HG03103 (cell line): Measurements from ENCODE around the gene PNLDC1.

Experiments used
- ATAC-seq: cut with Tn5 transposase; IDR thresholded peaks from one replicate; pipeline ENCODE4 v1.9.1; 2021; ENCODE audit warnings: low read depth; ENCODE audit not compliant: unreplicated experiment

Gene PNLDC1, protein sequence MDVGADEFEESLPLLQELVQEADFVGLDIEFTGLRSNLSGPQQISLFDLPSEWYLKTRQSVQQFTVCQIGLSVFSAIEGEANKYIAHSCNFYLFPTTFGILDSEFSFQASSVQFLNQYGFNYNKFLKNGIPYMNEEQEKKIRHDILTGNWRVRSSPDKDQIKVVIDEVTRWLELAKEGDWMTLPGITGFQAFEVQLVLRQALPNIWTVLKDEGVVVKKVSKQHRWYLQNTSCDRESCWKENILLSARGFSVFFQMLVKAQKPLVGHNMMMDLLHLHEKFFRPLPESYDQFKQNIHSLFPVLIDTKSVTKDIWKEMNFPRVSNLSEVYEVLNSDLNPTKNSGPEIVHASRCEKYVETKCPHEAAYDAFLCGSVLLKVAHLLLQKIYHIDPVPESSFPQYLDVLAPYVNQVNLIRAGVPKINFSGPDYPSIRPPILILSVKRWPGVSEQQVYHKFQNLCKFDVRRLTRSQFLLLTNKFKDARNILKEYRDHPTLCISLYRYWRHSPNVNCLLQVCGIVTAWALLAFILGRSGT

DNA sequence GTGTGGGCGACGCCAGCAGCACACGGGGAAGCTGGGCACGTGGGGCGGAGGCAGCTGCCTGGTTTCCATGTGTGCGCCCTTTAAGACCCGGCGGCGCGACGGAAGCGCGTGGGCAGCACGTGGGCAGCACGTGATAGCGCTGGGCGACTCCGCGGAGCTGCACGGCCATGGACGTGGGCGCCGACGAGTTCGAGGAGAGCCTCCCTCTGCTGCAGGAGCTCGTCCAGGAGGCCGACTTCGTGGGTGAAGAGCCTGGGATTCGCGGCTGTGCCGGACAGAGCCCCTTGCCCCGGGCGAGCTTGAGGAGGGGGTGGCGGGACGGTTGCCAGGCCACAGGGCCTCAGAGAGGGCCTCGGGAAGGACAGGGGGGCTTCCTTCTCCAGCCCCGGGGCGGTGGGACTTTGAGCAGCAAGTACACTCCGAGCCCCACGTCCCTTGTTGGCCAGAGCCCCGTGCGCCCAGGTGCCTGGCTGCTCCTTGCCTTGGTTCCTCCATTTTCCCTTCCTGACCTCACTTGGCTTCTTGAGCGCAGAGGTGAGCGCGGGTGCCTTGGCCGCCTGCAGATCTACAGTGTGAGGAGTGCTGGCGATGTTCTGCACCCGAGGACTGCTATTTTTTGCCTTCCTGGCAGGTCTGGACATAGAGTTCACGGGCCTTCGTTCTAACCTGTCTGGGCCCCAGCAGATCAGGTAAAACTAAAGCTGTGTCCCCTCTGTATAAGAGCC lies at the start of gene PNLDC1:
PNLDC1 (plus strand) TSS at position 136 of the 725 bp plus-strand sequence; CDS start at position 168, 32 bp downstream.
- no peak for ATAC-seq

DNA sequence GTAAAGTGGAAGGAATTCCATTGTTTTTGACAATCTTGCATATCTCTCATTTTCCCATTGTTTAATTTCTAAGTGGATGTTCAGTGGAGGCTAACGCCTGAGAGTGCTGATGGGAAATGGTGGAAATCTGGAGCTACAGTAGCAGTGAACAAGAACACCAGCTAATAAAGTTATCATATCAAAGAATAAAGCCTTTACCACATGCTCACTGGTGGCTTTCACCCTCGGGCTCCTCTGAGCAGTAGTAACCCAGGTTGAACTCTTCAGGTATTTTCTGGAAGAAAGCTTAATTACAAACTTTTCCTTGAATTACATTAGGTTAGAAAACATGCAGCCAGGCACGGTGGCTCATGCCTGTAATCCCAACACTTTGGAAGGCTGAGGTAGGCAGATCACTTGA lies 48.6 kb upstream of the PNLDC1 start:
- ATAC-seq = no peak

DNA sequence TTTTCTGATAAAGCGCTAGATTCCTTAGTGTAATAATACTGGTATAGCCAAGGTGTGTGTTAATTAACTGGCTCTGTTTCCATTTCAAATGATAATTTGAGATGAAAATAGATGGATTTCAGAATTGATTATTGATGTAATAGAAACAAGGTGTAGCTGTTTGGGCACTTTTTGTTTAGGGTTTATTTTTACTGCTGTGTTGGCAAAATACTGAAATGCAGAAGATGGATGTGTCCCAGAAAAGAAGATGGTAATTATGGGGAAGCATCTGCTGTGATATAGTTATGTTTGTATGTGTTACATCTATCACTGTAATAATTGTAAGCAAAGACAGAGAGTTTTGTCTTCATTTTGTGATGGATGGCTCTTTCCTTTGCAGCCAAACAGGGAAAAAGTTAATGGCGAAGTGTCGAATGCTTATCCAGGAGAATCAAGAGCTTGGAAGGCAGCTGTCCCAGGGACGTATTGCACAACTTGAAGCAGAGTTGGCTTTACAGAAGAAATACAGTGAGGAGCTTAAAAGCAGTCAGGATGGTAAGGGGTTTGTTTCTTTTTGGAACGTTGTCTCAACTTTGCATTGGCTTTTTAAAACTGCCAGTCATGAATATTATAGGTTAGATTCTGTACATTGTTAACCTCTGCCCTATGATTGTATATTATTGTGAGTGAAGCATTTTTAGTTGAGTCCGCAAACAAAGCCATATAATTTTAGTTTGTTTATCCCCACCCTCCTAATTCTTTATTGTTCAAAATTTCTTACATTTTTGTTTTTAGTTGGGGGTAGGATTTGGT lies 46.8 kb upstream of the PNLDC1 start:
- ATAC-seq = no peak

DNA sequence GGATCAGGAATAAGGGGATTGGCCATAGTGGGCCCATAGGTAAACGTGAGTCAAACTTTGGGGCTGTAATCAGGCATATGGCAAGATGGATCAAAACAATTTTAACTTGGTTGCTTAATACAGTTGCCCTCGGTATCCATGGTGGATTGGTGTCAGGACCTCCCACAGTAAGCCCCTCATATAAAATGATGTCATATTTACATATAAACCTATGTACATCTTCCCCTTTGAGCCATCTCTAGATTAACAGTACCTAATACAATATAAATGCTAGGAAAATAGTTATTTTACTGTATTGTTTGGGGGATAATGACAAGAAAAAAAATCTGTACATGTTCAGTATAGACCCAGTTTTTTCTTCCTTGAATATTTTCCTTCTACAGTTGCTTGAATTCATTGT lies 45.7 kb upstream of the PNLDC1 start:
- ATAC-seq = no peak

DNA sequence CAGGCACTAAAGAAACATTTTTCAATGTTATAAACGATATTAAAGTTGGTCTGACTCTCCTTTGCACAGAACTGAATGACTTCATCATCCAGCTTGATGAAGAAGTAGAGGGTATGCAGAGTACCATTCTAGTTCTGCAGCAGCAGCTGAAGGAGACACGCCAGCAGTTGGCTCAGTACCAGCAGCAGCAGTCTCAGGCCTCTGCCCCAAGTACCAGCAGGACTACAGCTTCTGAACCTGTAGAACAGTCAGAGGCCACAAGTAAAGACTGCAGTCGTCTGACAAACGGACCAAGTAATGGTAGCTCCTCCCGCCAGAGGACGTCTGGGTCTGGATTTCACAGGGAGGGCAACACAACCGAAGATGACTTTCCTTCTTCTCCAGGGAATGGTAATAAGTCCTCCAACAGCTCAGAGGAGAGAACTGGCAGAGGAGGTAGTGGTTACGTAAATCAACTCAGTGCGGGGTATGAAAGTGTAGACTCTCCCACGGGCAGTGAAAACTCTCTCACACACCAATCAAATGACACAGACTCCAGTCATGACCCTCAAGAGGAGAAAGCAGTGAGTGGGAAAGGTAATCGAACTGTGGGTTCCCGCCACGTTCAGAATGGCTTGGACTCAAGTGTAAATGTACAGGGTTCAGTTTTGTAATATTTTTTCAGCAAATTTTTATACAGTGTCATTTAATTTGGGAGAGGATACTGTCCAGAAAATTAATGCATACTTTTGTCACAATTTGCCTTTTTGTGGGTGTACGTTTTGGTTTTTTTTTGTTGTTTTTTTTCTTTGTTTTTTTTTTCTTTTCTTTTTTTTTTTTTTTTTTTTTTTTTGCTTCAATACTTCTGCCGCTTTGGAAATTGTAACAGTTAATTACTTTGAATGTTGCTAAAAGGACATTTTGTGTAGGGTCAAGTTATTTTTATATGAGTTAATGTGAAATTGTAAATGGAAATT lies 44.8 kb upstream of the PNLDC1 start:
- no peak for ATAC-seq

DNA sequence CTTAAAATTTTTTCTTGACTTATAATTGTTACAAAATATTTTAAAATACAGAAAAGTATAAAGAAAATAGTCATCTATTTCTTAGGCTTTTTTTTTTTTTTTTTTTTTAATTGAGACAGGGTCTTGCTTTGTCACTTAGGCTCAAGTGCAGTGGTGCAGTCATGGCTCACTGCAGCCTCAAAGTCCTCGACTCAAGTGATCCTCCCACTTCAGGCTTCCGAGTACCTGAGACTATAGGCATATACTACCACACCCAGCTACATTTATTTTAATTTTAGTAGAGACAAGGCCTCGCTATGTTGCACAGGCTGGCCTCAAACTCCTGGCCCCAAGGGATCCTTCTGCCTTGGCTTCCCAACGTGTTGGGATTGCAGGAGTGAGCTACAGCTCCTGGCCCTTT lies 43.6 kb upstream of the PNLDC1 start:
- ATAC-seq = no peak

DNA sequence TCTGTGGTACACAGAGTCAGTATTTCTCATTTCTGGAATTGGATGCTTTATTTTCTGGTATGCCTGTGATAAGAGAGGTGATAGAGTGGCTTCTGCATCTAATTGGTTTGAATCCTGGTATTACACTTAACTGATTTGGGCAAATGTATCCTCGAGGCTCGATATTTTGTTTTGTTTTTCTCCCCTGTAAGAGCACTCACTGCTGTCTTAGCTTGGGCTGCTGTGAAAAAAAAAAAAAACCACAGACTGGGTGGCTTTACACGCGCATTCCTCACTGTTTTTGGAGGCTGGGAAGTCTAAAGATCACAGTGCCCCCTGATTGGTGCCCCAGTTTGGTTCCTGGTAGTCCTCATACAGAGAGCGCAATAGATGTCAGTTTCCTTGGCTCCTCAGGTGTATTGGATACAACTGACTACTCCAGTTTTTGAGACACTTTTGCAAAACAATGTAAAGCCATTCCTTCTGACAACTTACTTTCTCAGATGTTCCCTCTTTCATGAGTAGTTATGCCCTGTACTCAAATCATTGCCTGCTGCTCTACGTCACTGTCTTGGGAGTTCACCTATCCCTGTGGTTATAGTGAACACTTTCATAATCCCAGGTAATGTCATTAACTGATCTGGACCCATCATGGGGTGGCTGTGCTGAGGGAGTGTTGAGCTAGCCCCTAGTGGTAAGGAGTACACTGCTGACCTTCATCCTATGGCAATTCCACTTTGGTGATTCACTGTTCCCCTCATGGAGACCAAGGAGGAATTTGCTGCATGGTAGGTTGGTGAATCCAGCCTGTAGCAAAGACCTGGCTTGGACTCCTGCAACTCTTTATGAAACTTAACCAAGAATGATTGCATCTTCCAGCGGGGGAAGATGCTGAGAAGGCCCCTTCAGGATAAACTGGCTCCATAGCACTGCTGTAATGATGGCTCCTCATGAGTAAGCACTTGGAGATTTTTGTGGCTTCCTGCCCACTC lies 41.8 kb upstream of the PNLDC1 start:
- no peak for ATAC-seq

DNA sequence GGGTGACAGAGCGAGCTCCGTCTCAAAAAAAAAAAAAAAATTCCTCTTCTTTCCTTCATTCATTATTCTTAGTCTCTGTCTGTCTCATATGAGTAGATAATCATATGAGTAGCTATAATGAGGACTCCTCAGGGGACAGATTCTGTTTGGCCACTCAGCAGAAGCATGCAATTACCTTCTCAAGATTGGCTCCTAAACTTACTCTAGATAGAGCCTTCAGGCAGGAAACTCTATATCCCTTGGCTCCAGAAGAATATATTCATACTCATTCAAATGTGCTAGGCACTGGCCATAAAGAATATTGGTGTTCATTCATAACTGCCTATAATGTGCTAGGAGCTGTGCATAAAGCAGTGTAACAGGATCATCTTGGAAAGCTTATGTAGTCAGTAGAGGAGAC lies 40.4 kb upstream of the PNLDC1 start:
- no peak for ATAC-seq

DNA sequence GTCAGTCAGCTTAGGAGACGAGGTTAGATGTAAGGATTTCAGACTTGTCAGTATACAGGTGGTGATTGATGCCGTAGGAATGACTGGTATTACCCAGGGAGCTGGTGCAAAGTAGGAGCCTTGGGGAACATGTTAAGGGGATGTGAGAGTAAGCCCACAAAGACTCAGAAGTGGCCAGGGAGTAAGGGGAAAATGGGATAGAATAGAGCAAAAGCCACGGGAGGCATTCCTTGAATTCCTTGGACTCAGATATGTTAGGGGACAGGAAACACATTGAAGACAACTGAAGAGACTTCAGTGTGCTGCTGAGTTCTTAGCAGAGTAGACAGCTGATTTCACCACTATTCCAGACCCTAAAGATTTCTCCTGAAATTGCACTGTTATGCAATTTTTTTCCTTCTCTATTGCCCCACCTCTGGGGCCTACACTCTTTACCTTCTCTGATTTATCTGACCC lies 39.4 kb upstream of the PNLDC1 start:
- ATAC-seq = no peak

DNA sequence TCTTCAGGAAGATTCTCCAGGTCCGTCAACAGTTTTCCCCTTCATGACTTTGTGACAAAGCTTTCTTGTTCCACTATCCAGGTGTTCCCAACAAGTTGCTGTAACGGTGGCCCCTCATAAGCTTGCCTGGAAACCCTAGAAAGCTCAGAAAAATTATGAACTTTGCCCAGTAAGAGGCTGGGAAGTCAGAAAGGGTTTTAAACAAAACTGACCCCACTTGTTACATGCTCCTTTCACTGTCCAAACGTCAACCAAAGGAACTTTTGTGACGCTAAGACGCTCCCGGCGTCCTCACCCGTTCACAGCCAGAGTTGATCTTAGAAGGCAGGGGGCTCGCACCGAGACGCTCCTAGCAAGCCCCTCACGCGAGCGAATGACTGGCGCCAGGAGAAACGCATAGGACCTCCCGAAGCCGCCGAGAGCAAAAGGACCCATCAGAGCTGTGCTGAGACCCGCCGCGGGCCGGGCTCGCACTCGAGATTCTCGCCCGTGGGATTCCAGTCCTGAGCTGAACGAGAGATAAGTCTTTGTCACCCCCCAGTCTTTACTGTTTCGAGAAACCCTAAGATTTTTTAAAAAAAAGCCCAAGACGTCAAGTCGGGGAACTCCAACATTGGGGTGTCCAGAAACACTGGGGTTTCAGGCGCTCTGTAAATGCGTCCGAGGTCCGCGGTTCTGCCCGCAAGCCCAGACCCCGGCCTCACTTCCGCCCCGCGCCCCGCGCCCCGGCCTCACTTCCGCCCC lies 38.8 kb upstream of the PNLDC1 start:
- peak; percentile 1 for ATAC-seq

DNA sequence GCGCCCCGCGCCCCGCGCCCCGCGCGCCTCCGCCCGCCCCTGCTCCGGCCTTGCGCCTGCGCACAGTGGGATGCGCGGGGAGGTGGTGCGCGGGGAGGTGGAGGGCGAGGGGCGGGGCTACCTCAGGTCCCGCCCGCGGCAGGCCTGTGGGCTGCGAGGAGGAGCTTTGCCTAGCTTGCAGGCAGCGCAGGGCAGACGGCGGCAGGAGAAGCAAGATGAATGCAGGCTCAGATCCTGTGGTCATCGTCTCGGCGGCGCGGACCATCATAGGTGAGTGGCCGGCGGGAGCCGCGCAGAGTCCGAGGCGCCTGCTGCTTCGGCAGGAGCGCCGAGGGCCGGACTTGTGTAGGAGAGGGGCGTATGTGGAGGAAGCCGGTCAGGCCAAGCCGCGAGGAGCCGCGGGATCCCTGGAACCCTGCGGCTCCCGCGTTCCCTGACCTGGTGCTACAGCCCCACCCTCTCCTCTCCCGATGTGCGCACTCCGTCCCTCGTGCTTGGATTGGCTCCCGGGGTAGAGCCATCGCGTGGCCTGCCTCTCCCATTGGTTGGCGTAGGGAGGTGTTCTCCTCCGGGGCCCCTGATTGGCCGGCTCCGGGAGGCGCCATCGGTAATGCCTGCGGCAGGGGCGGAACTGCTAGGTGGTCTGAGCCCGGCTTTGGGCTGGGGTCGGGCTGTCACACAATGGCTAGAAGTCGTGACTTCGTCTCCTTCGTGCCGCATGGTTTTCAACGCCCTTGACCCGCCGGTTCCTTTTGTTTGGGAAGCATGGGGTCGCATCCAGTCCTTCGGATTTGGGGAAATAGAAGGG lies 38.0 kb upstream of the PNLDC1 start, which contains the start of gene ACAT2:
ACAT2 (plus strand) TSS at position 173 of the 808 bp plus-strand sequence; CDS start at position 216, 43 bp downstream.
- ATAC-seq = peak; percentile 96

DNA sequence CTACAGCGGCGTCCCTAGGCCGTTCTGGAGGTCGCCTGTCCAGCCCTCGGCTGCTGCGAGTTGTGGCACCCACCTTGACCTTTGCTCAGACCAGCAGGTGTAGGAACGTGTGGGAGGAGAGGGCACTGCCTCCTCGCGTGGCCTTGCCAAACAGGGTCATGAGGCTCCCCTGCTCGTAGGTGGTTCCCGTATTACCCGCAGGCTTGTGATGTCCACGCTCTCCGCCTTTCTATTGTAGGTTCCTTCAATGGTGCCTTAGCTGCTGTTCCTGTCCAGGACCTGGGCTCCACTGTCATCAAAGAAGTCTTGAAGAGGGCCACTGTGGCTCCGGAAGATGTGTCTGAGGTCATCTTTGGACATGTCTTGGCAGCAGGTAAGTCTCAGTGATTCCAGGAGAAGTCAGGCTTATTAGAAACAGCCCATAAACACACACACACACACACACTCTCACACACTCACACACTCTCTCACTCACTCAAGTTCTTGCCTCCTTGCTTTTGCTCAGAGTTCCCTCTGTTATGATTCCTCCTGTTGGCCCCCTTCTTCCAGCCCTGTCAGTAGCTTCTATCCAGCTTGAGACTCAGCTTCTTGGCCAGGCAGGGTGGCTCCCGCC lies 37.3 kb upstream of the PNLDC1 start:
- no peak for ATAC-seq

DNA sequence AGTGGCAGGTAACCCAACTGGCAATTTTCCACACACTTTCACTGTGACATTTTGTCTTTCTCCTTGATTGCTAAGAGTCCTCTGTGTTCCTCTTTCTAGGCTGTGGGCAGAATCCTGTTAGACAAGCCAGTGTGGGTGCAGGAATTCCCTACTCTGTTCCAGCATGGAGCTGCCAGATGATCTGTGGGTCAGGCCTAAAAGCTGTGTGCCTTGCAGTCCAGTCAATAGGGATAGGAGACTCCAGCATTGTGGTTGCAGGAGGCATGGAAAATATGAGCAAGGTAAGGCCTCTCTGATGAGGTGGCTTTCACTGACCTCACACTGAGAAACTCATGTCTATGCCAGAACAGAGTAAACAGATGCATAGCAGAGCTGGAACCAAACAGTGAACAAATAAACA lies 33.2 kb upstream of the PNLDC1 start:
- ATAC-seq = no peak

DNA sequence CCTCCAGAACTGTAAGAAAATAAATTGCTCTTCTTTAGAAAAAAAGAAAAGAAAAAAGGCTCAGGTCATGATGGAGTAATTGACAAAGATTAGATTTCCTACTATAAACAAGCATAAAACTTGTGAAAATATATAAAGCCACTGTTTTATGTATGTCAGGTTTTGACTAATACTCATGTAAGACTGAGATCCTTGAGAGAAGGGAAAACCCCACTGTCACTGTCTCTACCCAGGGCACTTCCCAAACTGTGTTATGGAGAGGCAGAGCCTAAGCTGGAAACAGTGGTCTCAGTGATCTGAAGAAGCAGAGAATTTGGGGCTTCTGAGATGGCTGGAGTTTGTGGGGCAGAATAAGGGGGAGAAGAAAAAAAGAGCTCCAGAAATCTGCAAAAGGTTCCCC lies 30.6 kb upstream of the PNLDC1 start:
- no peak for ATAC-seq

DNA sequence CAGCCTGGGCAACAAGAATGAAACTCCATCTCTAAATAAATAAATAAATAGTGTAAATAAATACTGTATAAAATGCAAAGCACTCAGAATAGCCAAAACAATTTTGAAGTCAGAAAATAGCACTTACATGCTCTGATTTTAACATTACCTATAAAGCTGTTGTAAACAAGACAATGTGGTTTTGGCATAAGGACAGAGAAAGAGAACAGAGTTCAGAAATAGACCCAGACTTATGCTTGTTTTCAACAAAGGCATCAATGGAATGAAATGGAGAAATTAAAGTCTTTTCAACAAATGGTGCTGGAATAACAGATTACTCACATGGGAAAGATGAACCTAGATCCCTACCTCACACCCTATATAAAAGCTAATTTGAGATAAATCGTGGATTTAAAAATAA lies 27.9 kb upstream of the PNLDC1 start:
- no peak for ATAC-seq

DNA sequence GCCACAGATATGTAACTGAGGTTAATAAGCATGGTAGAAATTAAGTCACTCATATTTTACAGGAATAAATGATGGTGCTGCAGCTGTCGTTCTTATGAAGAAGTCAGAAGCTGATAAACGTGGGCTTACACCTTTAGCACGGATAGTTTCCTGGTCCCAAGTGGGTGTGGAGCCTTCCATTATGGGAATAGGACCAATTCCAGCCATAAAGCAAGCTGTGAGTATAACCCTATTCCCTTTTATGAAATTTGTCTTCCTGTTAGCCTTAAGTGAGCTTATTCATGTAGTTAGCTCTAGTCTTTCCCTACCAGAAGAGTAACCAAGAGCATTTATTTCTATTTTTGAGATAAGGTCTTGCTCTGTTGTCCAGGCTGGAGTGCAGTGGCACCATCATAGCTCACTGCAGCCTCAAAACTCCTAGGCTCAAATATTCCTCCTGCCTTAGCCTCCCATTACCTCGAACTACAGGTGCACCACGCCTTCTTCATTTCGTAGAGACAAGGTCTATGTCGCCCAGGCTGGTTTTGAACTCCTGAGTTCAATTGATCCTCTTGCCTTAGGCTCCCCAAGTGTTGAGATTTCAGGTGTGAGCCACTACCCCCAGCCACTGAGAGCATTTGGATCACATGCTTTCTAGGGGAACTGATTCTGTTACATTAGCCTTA lies 22.7 kb upstream of the PNLDC1 start:
- no peak for ATAC-seq
